Rectal smooth muscle tissue (tissue), 1 donor: ENCODE measurements around the gene SH3BP4.
"Not testable (repeated sequence)": the region's sequence is repeated elsewhere in the genome, so short reads cannot be mapped to it uniquely, and the experiment has no call there.

Experiments
- H3K27ac ChIP-seq: one replicate; pipeline ENCODE4 v1.7.0; 2013; ENCODE audit warnings: low read depth, low read length, inconsistent platforms
- H3K27me3 ChIP-seq: one replicate; pipeline ENCODE4 v1.7.0; 2013; ENCODE audit warnings: low read length; ENCODE audit not compliant: control insufficient read depth, insufficient read depth
- H3K36me3 ChIP-seq: one replicate; pipeline ENCODE4 v1.7.0; 2013; ENCODE audit warnings: low read length; ENCODE audit not compliant: control insufficient read depth, insufficient read depth
- H3K4me1 ChIP-seq: one replicate; pipeline ENCODE4 v1.7.0; 2013; ENCODE audit warnings: low read length; ENCODE audit not compliant: control insufficient read depth, insufficient read depth
- H3K4me3 ChIP-seq: one replicate; pipeline ENCODE4 v1.7.0; 2013; ENCODE audit warnings: low read length
- H3K9ac ChIP-seq: one replicate; pipeline ENCODE4 v1.7.0; 2013; ENCODE audit warnings: low read length

The SH3BP4 gene

DNA sequence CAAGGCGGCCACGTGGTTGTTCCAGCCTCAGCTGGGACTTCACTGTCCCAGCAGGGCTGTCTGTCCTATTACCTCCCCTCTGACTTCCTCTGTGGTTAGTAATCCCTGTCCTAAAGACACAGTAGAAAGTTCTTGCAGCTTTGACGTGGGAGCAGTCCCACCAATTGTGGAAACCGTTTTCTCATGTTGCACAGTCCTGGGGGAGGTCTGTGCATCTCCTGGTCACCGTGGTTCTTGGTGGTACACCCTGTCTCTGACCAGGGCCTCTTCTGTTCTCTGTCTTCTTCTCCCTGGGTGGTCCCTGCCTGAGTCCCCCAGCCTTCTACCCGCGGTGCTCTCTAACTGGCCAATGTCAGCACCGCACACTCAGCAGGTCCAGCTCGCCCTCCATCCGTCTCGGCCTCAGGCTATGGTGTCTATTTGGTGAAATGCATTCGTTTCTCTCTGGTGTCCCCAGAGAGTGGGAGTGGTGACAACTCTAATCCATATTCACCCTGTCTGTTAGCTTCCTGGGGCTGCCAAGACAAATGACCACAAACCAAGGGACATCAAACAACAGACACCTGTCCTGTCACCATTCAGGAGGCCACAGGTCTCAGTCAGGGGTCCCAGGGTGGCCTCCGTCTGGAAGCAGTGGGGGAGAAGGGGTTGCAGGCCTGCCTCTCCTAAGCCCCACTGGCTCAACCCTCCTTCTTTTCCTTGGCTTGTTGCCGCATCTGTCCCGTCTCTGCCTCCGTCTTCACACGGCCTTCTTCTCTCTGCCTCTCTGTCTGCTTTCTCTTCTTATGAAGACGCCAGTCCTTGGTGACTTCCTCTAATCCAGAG lies 99.8 kb downstream of the SH3BP4 start:
- no peak overlapping the region for H3K9ac ChIP-seq

DNA sequence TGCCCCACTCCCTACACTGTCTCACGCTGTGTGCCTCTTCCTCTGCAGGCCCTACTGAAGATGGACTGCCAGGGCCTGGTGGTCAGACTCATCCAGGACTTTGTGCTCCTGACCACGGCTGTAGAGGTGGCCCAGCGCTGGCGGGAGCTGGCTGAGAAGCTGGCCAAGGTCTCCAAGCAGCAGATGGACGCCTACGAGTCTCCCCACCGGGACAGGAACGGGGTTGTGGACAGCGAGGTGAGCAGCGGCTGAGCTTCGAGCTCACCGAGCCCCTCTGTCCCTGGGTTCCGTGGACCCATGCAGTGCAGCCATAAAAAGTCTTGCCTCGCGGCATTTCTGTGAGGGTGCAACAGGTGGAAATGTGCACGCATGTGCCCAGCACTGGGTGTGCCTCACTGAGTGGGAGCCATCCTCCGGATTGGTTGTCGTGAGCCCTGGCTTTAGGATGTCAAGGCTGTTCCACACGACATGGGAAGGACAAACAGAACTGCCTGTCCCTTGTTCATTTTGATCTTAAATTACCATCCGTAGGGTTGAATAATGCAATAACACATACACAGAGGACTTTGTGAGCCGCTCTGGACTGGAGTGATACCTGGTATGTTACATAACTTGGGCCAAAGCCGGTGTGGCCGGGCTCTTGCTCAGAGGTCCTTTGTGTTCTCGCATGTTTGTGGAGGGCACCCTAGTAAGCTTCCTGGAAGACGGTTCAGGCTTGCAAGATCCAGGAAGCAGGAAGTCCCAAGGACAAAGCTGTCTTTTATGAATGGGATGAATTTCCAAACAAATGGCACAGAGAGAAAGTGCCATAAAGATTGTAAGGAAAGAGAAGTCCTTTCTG lies 100.9 kb downstream of the SH3BP4 start:
- no peak overlapping the region for H3K9ac ChIP-seq
- H3K4me1 ChIP-seq: peaks cover 12% of the 10 kb centered on the region
- no peaks in the 10 kb centered on the region for H3K27me3 ChIP-seq
- no peak overlapping the region for H3K4me3 ChIP-seq
- no peak overlapping the region for H3K27ac ChIP-seq
- no peaks in the 10 kb centered on the region for H3K36me3 ChIP-seq

More for the DNA sequence above, 99.8 kb downstream of the SH3BP4 start:
- peaks cover 12% of the 10 kb centered on the region for H3K4me1 ChIP-seq
- peak overlapping the region; percentile 69 for H3K27ac ChIP-seq
- no peaks in the 10 kb centered on the region for H3K27me3 ChIP-seq
- no peak overlapping the region for H3K4me3 ChIP-seq
- no peaks in the 10 kb centered on the region for H3K36me3 ChIP-seq

DNA sequence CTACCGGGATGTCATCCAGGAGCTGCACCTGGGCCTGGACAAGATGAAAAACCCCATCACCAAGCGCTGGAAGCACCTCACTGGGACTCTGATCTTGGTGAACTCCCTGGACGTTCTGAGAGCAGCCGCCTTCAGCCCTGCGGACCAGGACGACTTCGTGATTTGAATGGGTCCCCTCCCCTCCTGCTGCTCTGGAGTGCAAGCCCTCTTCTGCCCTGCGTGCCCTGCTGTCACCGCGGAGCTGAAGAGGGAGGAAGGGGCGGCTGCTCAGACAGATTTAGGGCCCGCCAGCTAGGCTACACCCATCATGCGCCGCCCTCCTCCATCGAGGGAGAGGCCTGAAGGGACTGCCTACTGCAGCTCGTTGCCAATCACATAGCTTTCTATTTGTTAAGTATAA lies 101.8 kb downstream of the SH3BP4 start:
- Histone ChIP-seq H3K27me3 (no peaks in the 10 kb centered on the region), H3K36me3 (no peaks in the 10 kb centered on the region), H3K9ac (no peak overlapping the region), H3K4me1 (peaks cover 12% of the 10 kb centered on the region), H3K27ac (no peak overlapping the region), H3K4me3 (no peak overlapping the region)

DNA sequence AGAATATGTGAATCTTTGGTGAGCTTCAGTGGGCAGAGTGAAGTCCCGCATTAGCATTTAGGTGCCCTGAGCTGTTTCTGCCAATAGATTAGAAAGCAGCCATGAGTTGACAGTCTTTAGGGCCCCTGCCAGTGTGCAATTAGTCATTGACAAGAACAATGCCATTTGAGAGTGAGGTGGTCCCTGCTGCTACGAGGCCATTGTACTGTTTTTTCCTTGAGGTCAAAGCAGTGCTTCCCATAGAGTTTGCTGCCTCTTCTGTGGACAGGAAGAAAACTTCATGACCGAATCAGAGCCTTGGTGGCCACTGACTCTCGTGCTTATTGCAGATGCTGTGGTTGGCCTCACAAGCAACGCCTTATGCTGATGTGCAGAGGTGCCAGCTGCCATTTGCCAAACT lies 102.7 kb downstream of the SH3BP4 start:
- no peak overlapping the region for H3K9ac ChIP-seq
- no peak overlapping the region for H3K27ac ChIP-seq
- H3K36me3 ChIP-seq: no peaks in the 10 kb centered on the region
- no peaks in the 10 kb centered on the region for H3K27me3 ChIP-seq
- no peak overlapping the region for H3K4me3 ChIP-seq
- H3K4me1 ChIP-seq: peaks cover 12% of the 10 kb centered on the region

DNA sequence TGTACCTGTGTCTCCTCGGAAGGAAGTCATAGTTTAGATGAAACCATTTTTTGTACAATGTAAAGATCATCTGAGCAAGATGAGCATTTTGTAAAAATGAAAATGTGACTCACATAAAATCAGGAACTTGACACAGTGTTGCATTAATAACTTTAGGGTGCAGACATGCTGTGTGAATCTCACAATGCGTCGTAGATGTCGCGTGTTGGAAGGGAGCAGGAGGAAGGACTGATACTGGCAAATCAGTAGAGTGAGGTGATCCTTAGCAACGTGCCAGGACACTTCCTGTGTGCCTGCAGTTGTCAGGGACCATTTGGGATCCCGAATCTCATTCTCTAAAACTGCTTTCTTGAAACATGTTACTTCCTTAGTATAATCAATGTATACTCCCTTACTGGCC lies 103.1 kb downstream of the SH3BP4 start:
- no peak overlapping the region for H3K27ac ChIP-seq
- no peak overlapping the region for H3K4me3 ChIP-seq
- H3K4me1 ChIP-seq: peaks cover 12% of the 10 kb centered on the region
- H3K36me3 ChIP-seq: no peaks in the 10 kb centered on the region
- no peaks in the 10 kb centered on the region for H3K27me3 ChIP-seq
- H3K9ac ChIP-seq: no peak overlapping the region

DNA sequence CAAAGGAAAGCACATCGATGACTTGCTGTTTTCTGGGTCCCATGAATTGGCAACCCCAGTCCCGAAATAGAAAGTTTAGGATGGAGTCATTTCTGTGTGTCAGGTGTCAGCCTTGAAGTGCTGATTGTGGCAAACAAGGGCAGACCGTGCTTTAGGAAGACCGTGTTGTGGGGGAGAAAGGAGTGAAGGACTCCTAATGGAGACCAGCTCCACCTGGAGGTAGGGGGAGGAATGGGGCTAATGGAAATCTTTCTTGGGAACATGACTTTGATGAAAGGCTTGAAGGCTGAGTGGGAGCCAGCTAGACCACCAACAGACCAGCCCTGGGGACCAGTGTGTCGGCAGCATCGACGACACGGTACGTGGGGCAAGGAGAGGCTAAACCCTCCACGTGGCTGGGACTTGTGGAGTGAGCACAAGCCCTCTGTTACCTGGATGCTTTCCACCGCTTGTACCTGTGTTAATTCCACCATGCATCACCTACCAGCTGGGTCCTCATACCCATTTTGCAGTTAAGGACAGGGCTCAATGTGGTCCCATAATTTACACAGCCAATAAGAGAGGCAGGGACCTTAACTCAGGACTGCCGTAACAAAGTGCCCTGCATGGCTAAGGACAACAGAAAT lies 104.2 kb downstream of the SH3BP4 start:
- Histone ChIP-seq H3K36me3 (no peaks in the 10 kb centered on the region), H3K27ac (no peak overlapping the region), H3K9ac (no peak overlapping the region), H3K27me3 (no peaks in the 10 kb centered on the region), H3K4me1 (peaks cover 5% of the 10 kb centered on the region), H3K4me3 (no peak overlapping the region)

DNA sequence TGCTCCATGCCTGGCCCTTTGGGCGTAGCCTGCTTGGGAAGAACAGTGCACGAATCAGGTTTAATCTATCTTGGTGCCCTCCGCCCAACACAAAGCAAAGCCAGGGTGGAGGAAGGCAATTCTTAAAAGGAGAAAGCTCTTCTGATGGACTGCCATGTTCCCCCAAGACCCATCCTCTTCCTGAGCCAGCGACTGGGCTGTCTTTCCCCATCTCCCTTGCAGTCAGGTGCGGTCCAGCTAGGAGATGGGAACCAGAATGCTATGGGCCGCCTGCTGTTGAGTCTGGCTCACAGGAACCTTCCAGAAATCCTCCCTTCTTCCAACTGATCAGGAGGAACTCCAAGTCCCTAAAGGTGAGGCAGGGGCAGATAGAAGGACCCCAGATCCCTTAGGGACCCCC lies 105.0 kb downstream of the SH3BP4 start:
- Histone ChIP-seq H3K4me3 (no peak overlapping the region), H3K36me3 (no peaks in the 10 kb centered on the region), H3K27ac (no peak overlapping the region), H3K4me1 (no peaks in the 10 kb centered on the region), H3K27me3 (no peaks in the 10 kb centered on the region), H3K9ac (no peak overlapping the region)

- not testable (repeated sequence) for H3K9ac ChIP-seq, H3K4me3 ChIP-seq, H3K27me3 ChIP-seq, H3K27ac ChIP-seq, H3K36me3 ChIP-seq, H3K4me1 ChIP-seq
Observed at GRCh38 chr2:235057616-235058015, 105.8 kb downstream of the SH3BP4 start.

DNA sequence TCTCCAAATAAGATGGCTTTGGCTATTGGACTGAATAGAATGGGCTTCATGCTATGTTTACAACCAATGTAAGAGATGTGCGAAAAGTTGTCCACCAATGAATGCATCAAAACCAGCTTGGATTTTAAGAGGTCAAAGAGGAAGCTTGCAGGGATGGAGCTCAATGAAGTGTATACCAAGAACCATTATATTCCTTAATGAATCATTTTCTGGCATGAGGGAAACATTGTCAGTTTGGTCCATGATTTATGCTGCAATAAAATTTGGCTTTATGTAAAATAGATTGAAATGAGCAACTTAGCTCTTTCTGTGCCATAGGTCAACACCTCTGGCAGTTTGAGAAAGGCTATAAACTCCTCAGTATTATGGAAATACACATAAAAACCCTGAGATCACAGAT lies 107.3 kb downstream of the SH3BP4 start:
- H3K4me3 ChIP-seq: no peak overlapping the region

GRCh38 chr2:235061656-235062055 lies 109.8 kb downstream of the SH3BP4 start:
- H3K36me3 ChIP-seq: no peaks in the 10 kb centered on the region
- H3K9ac ChIP-seq: no peak overlapping the region
- H3K4me1 ChIP-seq: no peaks in the 10 kb centered on the region
- no peaks in the 10 kb centered on the region for H3K27me3 ChIP-seq
- H3K4me3 ChIP-seq: no peak overlapping the region
- H3K27ac ChIP-seq: no peak overlapping the region

More for the DNA sequence above, 107.3 kb downstream of the SH3BP4 start:
- no peaks in the 10 kb centered on the region for H3K27me3 ChIP-seq
- no peaks in the 10 kb centered on the region for H3K4me1 ChIP-seq
- no peak overlapping the region for H3K9ac ChIP-seq
- no peak overlapping the region for H3K27ac ChIP-seq
- no peaks in the 10 kb centered on the region for H3K36me3 ChIP-seq

DNA sequence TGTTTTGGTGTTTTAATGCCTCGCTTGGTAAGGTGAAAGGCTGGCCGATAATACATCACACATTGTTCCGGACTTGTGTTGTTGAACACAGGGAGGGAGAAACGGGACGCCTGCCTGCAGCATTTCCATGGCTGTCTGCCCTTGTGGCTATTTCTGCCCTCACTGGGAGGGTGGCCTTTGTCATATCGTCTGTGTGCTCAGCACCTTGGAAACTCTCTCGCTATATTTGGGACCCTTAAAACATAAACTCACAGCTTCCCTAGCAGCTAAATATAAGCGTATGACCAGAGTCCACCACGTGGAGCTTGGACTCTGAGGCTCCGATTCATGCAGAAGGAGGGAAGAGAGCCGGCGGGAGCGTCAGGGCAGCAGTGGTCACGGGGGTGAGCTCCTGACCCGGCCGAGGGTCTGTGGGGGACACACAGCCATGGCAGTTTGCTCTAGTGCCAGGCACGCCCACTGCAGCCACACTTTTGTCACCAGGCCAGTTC lies 111.7 kb downstream of the SH3BP4 start:
- H3K27me3 ChIP-seq: no peaks in the 10 kb centered on the region
- H3K4me1 ChIP-seq: no peaks in the 10 kb centered on the region
- no peak overlapping the region for H3K9ac ChIP-seq
- H3K4me3 ChIP-seq: no peak overlapping the region
- H3K27ac ChIP-seq: no peak overlapping the region
- H3K36me3 ChIP-seq: no peaks in the 10 kb centered on the region

DNA sequence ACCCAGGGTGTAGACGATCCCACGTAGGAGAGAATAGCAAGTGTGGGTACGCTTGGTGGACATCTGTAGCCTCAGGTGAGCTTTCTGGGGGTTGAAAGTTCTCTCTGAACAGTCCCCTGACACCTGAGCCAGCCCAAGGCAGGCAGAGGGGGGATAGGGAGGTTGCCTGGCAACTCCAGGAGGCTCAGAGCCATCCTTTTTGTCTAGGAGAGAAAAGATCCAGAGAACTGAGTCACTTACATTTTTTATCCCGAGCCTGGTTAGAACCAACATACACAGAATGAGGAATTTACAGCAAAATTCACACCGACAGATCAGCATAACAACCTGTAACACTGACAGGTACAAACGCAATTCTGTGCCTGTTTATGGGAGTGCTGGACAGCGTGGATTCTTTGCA lies 113.2 kb downstream of the SH3BP4 start:
- no peak overlapping the region for H3K27ac ChIP-seq

More for the DNA sequence above, 113.2 kb downstream of the SH3BP4 start:
- Histone ChIP-seq H3K36me3 (no peaks in the 10 kb centered on the region), H3K4me1 (no peaks in the 10 kb centered on the region), H3K27me3 (no peaks in the 10 kb centered on the region), H3K9ac (no peak overlapping the region), H3K4me3 (no peak overlapping the region)
